H9 (cell line): ENCODE data around the gene TCF4. TPM values are rescaled to one million over a fixed set of nuclear protein-coding genes. Genes with fewer than 3 reads are reported as not detected.

Source experiments
- DNase-seq: peaks from one replicate; pipeline ENCODE4 v3.0.0-alpha.2; 2017
- H2AFZ ChIP-seq: one replicate; pipeline ENCODE4 v1.6.1; 2013; ENCODE audit warnings: mild to moderate bottlenecking, low read length, control low read depth, moderate library complexity
- H2AK5ac ChIP-seq: 2 replicates; pipeline ENCODE4 v1.6.1; 2013; ENCODE audit warnings: low read length, control low read depth, mixed read lengths; ENCODE audit not compliant: insufficient read length
- H2BK120ac ChIP-seq: one replicate; pipeline ENCODE4 v1.6.1; 2013; ENCODE audit warnings: low read depth, mild to moderate bottlenecking, low read length, control low read depth, inconsistent platforms; ENCODE audit not compliant: poor library complexity, severe bottlenecking
- H2BK12ac ChIP-seq: 2 replicates; pipeline ENCODE4 v1.6.1; 2013; ENCODE audit warnings: low read length, control low read depth, mixed read lengths, low read depth; ENCODE audit not compliant: insufficient read length
- H2BK15ac ChIP-seq: 2 replicates; pipeline ENCODE4 v1.6.1; 2013; ENCODE audit warnings: low read depth, low read length, control low read depth
- H2BK20ac ChIP-seq: one replicate; pipeline ENCODE4 v1.6.1; 2013; ENCODE audit warnings: low read depth, mild to moderate bottlenecking, low read length, control low read depth, inconsistent platforms; ENCODE audit not compliant: poor library complexity, severe bottlenecking
- H2BK5ac ChIP-seq: 2 replicates; pipeline ENCODE4 v1.6.1; 2013; ENCODE audit warnings: low read length, control low read depth, mixed read lengths; ENCODE audit not compliant: insufficient read length
- H3K14ac ChIP-seq: 2 replicates; pipeline ENCODE4 v1.6.1; 2013; ENCODE audit warnings: low read length, control low read depth; ENCODE audit not compliant: insufficient read depth
- H3K18ac ChIP-seq: 2 replicates; pipeline ENCODE4 v1.6.1; 2013; ENCODE audit warnings: low read depth, mild to moderate bottlenecking, mixed read lengths, low read length, control low read depth; ENCODE audit not compliant: insufficient read length
- H3K23ac ChIP-seq: 2 replicates; pipeline ENCODE4 v1.6.1; 2013; ENCODE audit warnings: low read length, control low read depth, mixed read lengths, low read depth; ENCODE audit not compliant: insufficient read length
- H3K23me2 ChIP-seq: 2 replicates; pipeline ENCODE4 v1.6.1; 2013; ENCODE audit warnings: low read depth, mild to moderate bottlenecking, mixed read lengths, low read length, control low read depth; ENCODE audit not compliant: insufficient read length, poor library complexity, severe bottlenecking
- H3K27ac ChIP-seq: 2 replicates; pipeline ENCODE4 v1.5.1; 2013; ENCODE audit warnings: low read length, control low read depth, mixed read lengths, low read depth; ENCODE audit not compliant: insufficient read length
- H3K27me3 ChIP-seq: 2 replicates; pipeline ENCODE4 v1.6.1; 2013; ENCODE audit warnings: low read length, control low read depth, inconsistent platforms; ENCODE audit not compliant: insufficient read depth
- H3K4ac ChIP-seq: 2 replicates; pipeline ENCODE4 v1.6.1; 2013; ENCODE audit warnings: low read depth, mild to moderate bottlenecking, control low read depth, inconsistent platforms, low read length, moderate library complexity
- H3K4me1 ChIP-seq: 2 replicates; pipeline ENCODE4 v1.6.1; 2013; ENCODE audit warnings: low read length, control low read depth, inconsistent platforms; ENCODE audit not compliant: insufficient read depth
- H3K4me2 ChIP-seq: 2 replicates; pipeline ENCODE4 v1.6.1; 2013; ENCODE audit warnings: low read length, control low read depth, mixed read lengths; ENCODE audit not compliant: insufficient read length, insufficient read depth
- H3K56ac ChIP-seq: 2 replicates; pipeline ENCODE4 v1.6.1; 2013; ENCODE audit warnings: low read depth, mild to moderate bottlenecking, mixed read lengths, low read length, control low read depth; ENCODE audit not compliant: insufficient read length
- H3K79me1 ChIP-seq: 2 replicates; pipeline ENCODE4 v1.6.1; 2013; ENCODE audit warnings: low read depth, mild to moderate bottlenecking, moderate library complexity, low read length, control low read depth, inconsistent platforms; ENCODE audit not compliant: insufficient read depth, poor library complexity, severe bottlenecking
- H3K79me2 ChIP-seq: 2 replicates; pipeline ENCODE4 v1.6.1; 2013; ENCODE audit warnings: low read length, control low read depth, inconsistent platforms; ENCODE audit not compliant: insufficient read depth
- H3K9ac ChIP-seq: 2 replicates; pipeline ENCODE4 v1.6.1; 2013; ENCODE audit warnings: low read length, control low read depth, mixed read lengths; ENCODE audit not compliant: insufficient read length; ENCODE audit errors: extremely low read depth
- H3K9me3 ChIP-seq: one replicate; pipeline ENCODE4 v1.6.1; 2013; ENCODE audit warnings: low read depth, low read length, inconsistent platforms; ENCODE audit not compliant: control insufficient read depth
- H3T11ph ChIP-seq: one replicate; pipeline ENCODE4 v1.6.1; 2013; ENCODE audit warnings: mild to moderate bottlenecking, low read length, control low read depth, inconsistent platforms
- H4K20me1 ChIP-seq: one replicate; pipeline ENCODE4 v1.6.1; 2013; ENCODE audit not compliant: control insufficient read depth, insufficient read length, insufficient read depth
- H4K5ac ChIP-seq: 2 replicates; pipeline ENCODE4 v1.6.1; 2013; ENCODE audit warnings: low read depth, mild to moderate bottlenecking, mixed read lengths, low read length, control low read depth; ENCODE audit not compliant: insufficient read length
- H4K8ac ChIP-seq: replicated peaks from 2 replicates; pipeline ENCODE4 v1.6.1; 2013; ENCODE audit warnings: low read length, control low read depth, mixed read lengths, low read depth; ENCODE audit not compliant: insufficient read length
- H4K91ac ChIP-seq: 2 replicates; pipeline ENCODE4 v1.6.1; 2013; ENCODE audit warnings: low read depth, mild to moderate bottlenecking, moderate library complexity, mixed read lengths, low read length, control low read depth; ENCODE audit not compliant: insufficient read length
- H3K27ac Mint-ChIP-seq, 3 experiments: 2 replicates in 2 of 3; 3 replicates in 1 of 3; pipeline ENCODE4 v1.8.0; 2020 to 2021; ENCODE audit warnings: mixed read lengths in 3 of 3, mild to moderate bottlenecking in 1 of 3, moderate library complexity in 1 of 3
- H3K27me3 Mint-ChIP-seq: 2 replicates; pipeline ENCODE4 v1.8.0; 2021; ENCODE audit warnings: low read depth, mild to moderate bottlenecking, moderate library complexity, mixed read lengths
- H3K36me3 Mint-ChIP-seq, 3 experiments: 2 replicates in 2 of 3; 3 replicates in 1 of 3; pipeline ENCODE4 v1.8.0; 2020 to 2021; ENCODE audit warnings: low read depth in 3 of 3, mixed read lengths in 3 of 3; ENCODE audit not compliant: insufficient read depth in 1 of 3
- H3K4me1 Mint-ChIP-seq, 2 experiments: 2 replicates each; pipeline ENCODE4 v1.8.0; 2020; ENCODE audit warnings: mixed read lengths in 2 of 2
- H3K4me3 Mint-ChIP-seq, 2 experiments: 2 replicates in 1 of 2; 3 replicates in 1 of 2; pipeline ENCODE4 v1.8.0; 2020 to 2021; ENCODE audit warnings: mild to moderate bottlenecking in 2 of 2, mixed read lengths in 2 of 2, moderate library complexity in 1 of 2
- H3K9me3 Mint-ChIP-seq, 2 experiments: 2 replicates in 1 of 2; 3 replicates in 1 of 2; pipeline ENCODE4 v1.8.0; 2020; ENCODE audit warnings: mild to moderate bottlenecking in 2 of 2, mixed read lengths in 2 of 2, moderate library complexity in 1 of 2
- CTCF ChIP-seq: fragments of 200-600 bp; sonication (generic); conservative IDR thresholded peaks from 3 replicates; pipeline ENCODE4 v1.8.0; 2021; ENCODE audit warnings: antibody characterized with exemption, mild to moderate bottlenecking
- WGBS: extraction: QIAGEN DNeasy Blood & Tissue Kit; methylation state at CpG from one replicate; pipeline ENCODE4 v1.1.7; 2013; ENCODE audit warnings: missing lambda C conversion rate, low lambda C conversion rate, mixed read lengths; ENCODE audit not compliant: insufficient read length; ENCODE audit errors: extremely low coverage; 5-methylcytosine and 5-hydroxymethylcytosine counted together
- total RNA-seq: library from RNA; stranded (reverse); gene quantifications from 2 replicates; pipeline ENCODE4 v1.2.1, GENCODE V29; 2021

The TCF4 gene
- total RNA-seq, 1 experiment from 2014 or later = 99.4 TPM

GRCh38 chr18:55405893-55406406 is 182.0 kb downstream of the TCF4 start:
- H4K5ac ChIP-seq = no peak overlapping the region
- DNase-seq = no peak
- no peak overlapping the region for H3K9ac ChIP-seq

More at GRCh38 chr18:55405893-55406406, 182.0 kb downstream of the TCF4 start:
- H3K79me2 ChIP-seq = peaks cover 2% of the 10 kb centered on the region; the same call in 1 of the 2 replicates
- Mint-ChIP-seq H3K36me3 (peaks cover 0 to 4% (median 2%) of the 10 kb centered on the region in 3 experiments; a peak in 1 of 7 replicates), H3K9me3 (no peaks in the 10 kb centered on the region), H3K27ac (peak overlapping the region in 2 of 3 experiments; percentile 16 to 30; a peak in 1 of 7 replicates), H3K4me3 (no peak overlapping the region; a peak in 1 of 5 replicates), H3K4me1 (peaks cover 81 to 85% of the 10 kb centered on the region in 2 experiments), H3K27me3 (no peaks in the 10 kb centered on the region; the same call in 1 of the 2 replicates)
- no peak overlapping the region for H3K23ac ChIP-seq
- H3K14ac ChIP-seq = no peak overlapping the region
- no peak overlapping the region for H3K4me2 ChIP-seq
- H3K27me3 ChIP-seq = no peaks in the 10 kb centered on the region
- H4K91ac ChIP-seq = no peak overlapping the region
- H3K9me3 ChIP-seq = no peaks in the 10 kb centered on the region
- no CpG with 5 or more reads among the region's 7 CpGs for WGBS
- H2BK120ac ChIP-seq = no peak overlapping the region
- H3K4ac ChIP-seq = no peak overlapping the region
- no peak overlapping the region for H2BK5ac ChIP-seq
- H2BK12ac ChIP-seq = no peak overlapping the region
- no peak overlapping the region for H4K8ac ChIP-seq
- no peak overlapping the region for H3T11ph ChIP-seq
- no peak overlapping the region for H3K27ac ChIP-seq
- H3K4me1 ChIP-seq = peaks cover 2% of the 10 kb centered on the region; the same call in 1 of the 2 replicates
- no peak overlapping the region for H2AK5ac ChIP-seq
- no peaks in the 10 kb centered on the region for H4K20me1 ChIP-seq
- H3K18ac ChIP-seq = no peak overlapping the region
- H2BK15ac ChIP-seq = no peak overlapping the region
- no peak overlapping the region for H3K56ac ChIP-seq
- H3K23me2 ChIP-seq = no peaks in the 10 kb centered on the region
- no peak overlapping the region for H2BK20ac ChIP-seq
- TF ChIP-seq CTCF = no peak
- H2AFZ ChIP-seq = no peak overlapping the region
- peaks cover 3% of the 10 kb centered on the region for H3K79me1 ChIP-seq
